Measurements from ENCODE around the gene RSU1. TPM values are rescaled to one million over a fixed set of nuclear protein-coding genes. Genes with fewer than 3 reads are reported as not detected.

Gene RSU1
- total and polyA plus RNA-seq, 10 of the 15 experiments (the other 5 are each of a cell fraction or from before 2014, with no cell fraction given): 49.2 to 139 (median 81.3) TPM

GRCh38 chr10:16856092-16856491 lies 38.9 kb upstream of the RSU1 start:
- FAIRE-seq: no peak
- 48% methylated on average over 5 of the region's 5 CpGs for WGBS (ENCODE audit: insufficient coverage, insufficient replicate concordance, low lambda C conversion rate, missing lambda C conversion rate)
- no peaks in the 10 kb centered on the region for H3K9me3 ChIP-seq (replicated peaks; ENCODE audit: control insufficient read depth, insufficient read depth, low read length)
- BruUV-seq (replicated peaks): no TSS peak
- no peak overlapping the region for H3K4me2 ChIP-seq (ENCODE audit: control insufficient read depth, insufficient read depth)
- no peak overlapping the region for H2AFZ ChIP-seq (ENCODE audit: control insufficient read depth, low read depth, low read length)
- ChIA-PET POLR2A (no interaction called here), SMC1A (ENCODE audit: uncharacterized antibody, unreplicated experiment) (interaction anchor here (1.0 to 2.4 kb wide), 4 partner anchors 8 to 43 kb away, joined by 3 to 10 read pairs (median 6); no protein-coding TSS in a partner anchor), RAD21 (ENCODE audit: unreplicated experiment) (no interaction called here), CTCF (interaction anchor here (1.0 to 2.1 kb wide), 3 partner anchors 12 to 401 kb away, joined by 3 to 6 read pairs (median 4); no protein-coding TSS in a partner anchor)
- TF ChIP-seq NR2C2 (IDR thresholded peaks at IDR 0.05; ENCODE audit: borderline replicate concordance, control insufficient read depth, insufficient read length, low read depth) (no peak), BRCA1 (IDR thresholded peaks at IDR 0.05; ENCODE audit: low read depth, low read length) (no peak), CHD4 (IDR thresholded peaks at IDR 0.05) (no peak), NFIC (IDR thresholded peaks at IDR 0.05; ENCODE audit: low read depth, low read length) (no peak)
- ATAC-seq: no peak
- intact Hi-C loops (cut with micrococcal nuclease; ENCODE audit: unreplicated experiment) (no loop called here), in situ Hi-C loops (cut with MboI) (no loop called here)
- H3K36me3 ChIP-seq (ENCODE audit: control insufficient read depth in 2 of 2, insufficient read depth in 2 of 2, low read length in 1 of 2): no peaks in the 10 kb centered on the region
- no peak overlapping the region for H3K9ac ChIP-seq (ENCODE audit: control insufficient read depth, insufficient read depth, low read length)
- no peaks in the 10 kb centered on the region for H3K79me2 ChIP-seq (ENCODE audit: control insufficient read depth, insufficient read depth, low read length)
- H3K4me3 ChIP-seq: no peak overlapping the region
- H3K27ac ChIP-seq (ENCODE audit: control insufficient read depth, insufficient read depth): no peak overlapping the region
- no peaks in the 10 kb centered on the region for H4K20me1 ChIP-seq (ENCODE audit: control insufficient read depth, insufficient read depth)
- no peak for DNase-seq (ENCODE audit: low read depth, low spot score)
- no peaks in the 10 kb centered on the region; a peak in 1 of 4 replicates for H3K27me3 ChIP-seq (replicated peaks in 1 of 2; ENCODE audit: control insufficient read depth in 2 of 2, insufficient read depth in 2 of 2, low read length in 1 of 2)
- H3K4me1 ChIP-seq (ENCODE audit: control insufficient read depth, insufficient read depth, low read length): no peaks in the 10 kb centered on the region

GRCh38 chr10:16854623-16855022 lies 37.4 kb upstream of the RSU1 start:
- in situ Hi-C loops (cut with MboI): no loop called here
- Histone ChIP-seq H3K4me2 (ENCODE audit: control insufficient read depth, insufficient read depth) (no peak overlapping the region), H3K36me3 (ENCODE audit: control insufficient read depth in 2 of 2, insufficient read depth in 2 of 2, low read length in 1 of 2) (no peaks in the 10 kb centered on the region)
- no peak for TF ChIP-seq HCFC1 (IDR thresholded peaks at IDR 0.05; ENCODE audit: low read length)
- no peak for TF ChIP-seq ZSCAN29 (IDR thresholded peaks at IDR 0.05)
- TF ChIP-seq SRF (IDR thresholded peaks at IDR 0.05; ENCODE audit: low read depth in 2 of 2, low read length in 2 of 2): no peak
- TF ChIP-seq, protein P1, sequence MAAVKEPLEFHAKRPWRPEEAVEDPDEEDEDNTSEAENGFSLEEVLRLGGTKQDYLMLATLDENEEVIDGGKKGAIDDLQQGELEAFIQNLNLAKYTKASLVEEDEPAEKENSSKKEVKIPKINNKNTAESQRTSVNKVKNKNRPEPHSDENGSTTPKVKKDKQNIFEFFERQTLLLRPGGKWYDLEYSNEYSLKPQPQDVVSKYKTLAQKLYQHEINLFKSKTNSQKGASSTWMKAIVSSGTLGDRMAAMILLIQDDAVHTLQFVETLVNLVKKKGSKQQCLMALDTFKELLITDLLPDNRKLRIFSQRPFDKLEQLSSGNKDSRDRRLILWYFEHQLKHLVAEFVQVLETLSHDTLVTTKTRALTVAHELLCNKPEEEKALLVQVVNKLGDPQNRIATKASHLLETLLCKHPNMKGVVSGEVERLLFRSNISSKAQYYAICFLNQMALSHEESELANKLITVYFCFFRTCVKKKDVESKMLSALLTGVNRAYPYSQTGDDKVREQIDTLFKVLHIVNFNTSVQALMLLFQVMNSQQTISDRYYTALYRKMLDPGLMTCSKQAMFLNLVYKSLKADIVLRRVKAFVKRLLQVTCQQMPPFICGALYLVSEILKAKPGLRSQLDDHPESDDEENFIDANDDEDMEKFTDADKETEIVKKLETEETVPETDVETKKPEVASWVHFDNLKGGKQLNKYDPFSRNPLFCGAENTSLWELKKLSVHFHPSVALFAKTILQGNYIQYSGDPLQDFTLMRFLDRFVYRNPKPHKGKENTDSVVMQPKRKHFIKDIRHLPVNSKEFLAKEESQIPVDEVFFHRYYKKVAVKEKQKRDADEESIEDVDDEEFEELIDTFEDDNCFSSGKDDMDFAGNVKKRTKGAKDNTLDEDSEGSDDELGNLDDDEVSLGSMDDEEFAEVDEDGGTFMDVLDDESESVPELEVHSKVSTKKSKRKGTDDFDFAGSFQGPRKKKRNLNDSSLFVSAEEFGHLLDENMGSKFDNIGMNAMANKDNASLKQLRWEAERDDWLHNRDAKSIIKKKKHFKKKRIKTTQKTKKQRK (IDR thresholded peaks at IDR 0.05; ENCODE audit: low read depth, low read length): no peak
- no peak for TF ChIP-seq TCF7 (IDR thresholded peaks at IDR 0.05; ENCODE audit: borderline replicate concordance)
- TF ChIP-seq NR2C1 (IDR thresholded peaks at IDR 0.05): no peak
- TF ChIP-seq, protein P2, sequence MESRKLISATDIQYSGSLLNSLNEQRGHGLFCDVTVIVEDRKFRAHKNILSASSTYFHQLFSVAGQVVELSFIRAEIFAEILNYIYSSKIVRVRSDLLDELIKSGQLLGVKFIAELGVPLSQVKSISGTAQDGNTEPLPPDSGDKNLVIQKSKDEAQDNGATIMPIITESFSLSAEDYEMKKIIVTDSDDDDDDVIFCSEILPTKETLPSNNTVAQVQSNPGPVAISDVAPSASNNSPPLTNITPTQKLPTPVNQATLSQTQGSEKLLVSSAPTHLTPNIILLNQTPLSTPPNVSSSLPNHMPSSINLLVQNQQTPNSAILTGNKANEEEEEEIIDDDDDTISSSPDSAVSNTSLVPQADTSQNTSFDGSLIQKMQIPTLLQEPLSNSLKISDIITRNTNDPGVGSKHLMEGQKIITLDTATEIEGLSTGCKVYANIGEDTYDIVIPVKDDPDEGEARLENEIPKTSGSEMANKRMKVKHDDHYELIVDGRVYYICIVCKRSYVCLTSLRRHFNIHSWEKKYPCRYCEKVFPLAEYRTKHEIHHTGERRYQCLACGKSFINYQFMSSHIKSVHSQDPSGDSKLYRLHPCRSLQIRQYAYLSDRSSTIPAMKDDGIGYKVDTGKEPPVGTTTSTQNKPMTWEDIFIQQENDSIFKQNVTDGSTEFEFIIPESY (IDR thresholded peaks at IDR 0.05): no peak
- no peak for TF ChIP-seq POLR2A (IDR thresholded peaks at IDR 0.05; ENCODE audit: low read depth, low read length)
- no peak for TF ChIP-seq POU2F2 (IDR thresholded peaks at IDR 0.05; ENCODE audit: borderline replicate concordance, low read depth, low read length)

More at GRCh38 chr10:16854623-16855022, 37.4 kb upstream of the RSU1 start:
- ATAC-seq (no peak), DNase-seq (ENCODE audit: low read depth, low spot score) (no peak), FAIRE-seq (no peak)
- H3K27ac ChIP-seq (ENCODE audit: control insufficient read depth, insufficient read depth): no peak overlapping the region
- H4K20me1 ChIP-seq (ENCODE audit: control insufficient read depth, insufficient read depth): no peaks in the 10 kb centered on the region
- ChIA-PET RAD21 (ENCODE audit: unreplicated experiment) (no interaction called here), CTCF (interaction anchor here (1.7 kb wide), 1 partner anchor 402 kb away, joined by 6 read pairs; no protein-coding TSS in a partner anchor), POLR2A (no interaction called here), SMC1A (ENCODE audit: uncharacterized antibody, unreplicated experiment) (no interaction called here)
- no peaks in the 10 kb centered on the region for H3K4me1 ChIP-seq (ENCODE audit: control insufficient read depth, insufficient read depth, low read length)
- BruUV-seq (replicated peaks): no TSS peak
- no peaks in the 10 kb centered on the region for H3K79me2 ChIP-seq (ENCODE audit: control insufficient read depth, insufficient read depth, low read length)
- H3K9ac ChIP-seq (ENCODE audit: control insufficient read depth, insufficient read depth, low read length): no peak overlapping the region
- H3K27me3 ChIP-seq (replicated peaks in 1 of 2; ENCODE audit: control insufficient read depth in 2 of 2, insufficient read depth in 2 of 2, low read length in 1 of 2): no peaks in the 10 kb centered on the region; a peak in 1 of 4 replicates
- H2AFZ ChIP-seq (ENCODE audit: control insufficient read depth, low read depth, low read length): no peak overlapping the region
- H3K4me3 ChIP-seq: no peak overlapping the region
- intact Hi-C loops (cut with micrococcal nuclease; ENCODE audit: unreplicated experiment): loop anchor here (5.0 kb wide), 1 partner anchor 563 kb away; no protein-coding TSS in a partner anchor
- H3K9me3 ChIP-seq (replicated peaks; ENCODE audit: control insufficient read depth, insufficient read depth, low read length): no peaks in the 10 kb centered on the region
